GM23338 (cell line): ENCODE data around the gene ACTL6B. TPM values are rescaled to one million over a fixed set of nuclear protein-coding genes. Genes with fewer than 3 reads are reported as not detected.

Experiments
- ATAC-seq: fragments of 200-7000 bp; cut with Tn5 transposase; 3 replicates; pipeline ENCODE4 v1.9.1; 2020
- DNase-seq: peaks from one replicate; pipeline ENCODE4 v3.0.0-alpha.2; 2015; ENCODE audit warnings: low spot score
- H2AFZ ChIP-seq: fragments of 200-600 bp; sonication (generic); 2 replicates; pipeline ENCODE4 v1.8.0; 2016; ENCODE audit warnings: antibody characterized with exemption, mild to moderate bottlenecking, moderate library complexity
- H3F3A ChIP-seq: fragments of 200-600 bp; sonication (generic); replicated peaks from 2 replicates; pipeline ENCODE4 v1.8.0; 2017; ENCODE audit warnings: antibody characterized with exemption, mixed run types, low read depth
- H3K27ac ChIP-seq: fragments of 200-600 bp; sonication (generic); 2 replicates; pipeline ENCODE4 v1.6.1; 2016; ENCODE audit warnings: low read depth
- H3K27me3 ChIP-seq: fragments of 200-600 bp; sonication (generic); 2 replicates; pipeline ENCODE4 v1.8.0; 2016; ENCODE audit warnings: mild to moderate bottlenecking, mixed run types, moderate library complexity; ENCODE audit not compliant: insufficient read depth
- H3K36me3 ChIP-seq: fragments of 200-600 bp; sonication (generic); 2 replicates; pipeline ENCODE4 v1.8.0; 2016; ENCODE audit warnings: mild to moderate bottlenecking; ENCODE audit not compliant: insufficient read depth
- H3K4me1 ChIP-seq: fragments of 200-600 bp; sonication (generic); 2 replicates; pipeline ENCODE4 v1.8.0; 2016; ENCODE audit warnings: mild to moderate bottlenecking, moderate library complexity; ENCODE audit not compliant: insufficient read depth
- H3K4me2 ChIP-seq: fragments of 200-600 bp; sonication (generic); 2 replicates; pipeline ENCODE4 v1.7.1; 2017; ENCODE audit warnings: mixed run types
- H3K4me3 ChIP-seq: fragments of 200-600 bp; sonication (generic); 2 replicates; pipeline ENCODE4 v1.6.1; 2016; ENCODE audit warnings: mixed run types
- H3K79me2 ChIP-seq: fragments of 200-600 bp; sonication (generic); replicated peaks from 2 replicates; pipeline ENCODE4 v1.8.0; 2017; ENCODE audit warnings: mild to moderate bottlenecking; ENCODE audit not compliant: insufficient read depth
- H3K9me2 ChIP-seq: fragments of 200-600 bp; sonication (generic); 2 replicates; pipeline ENCODE4 v1.8.0; 2017; ENCODE audit not compliant: insufficient read depth
- H4K20me1 ChIP-seq: fragments of 200-600 bp; sonication (generic); replicated peaks from 2 replicates; pipeline ENCODE4 v1.8.0; 2017; ENCODE audit warnings: mild to moderate bottlenecking; ENCODE audit not compliant: insufficient read depth
- H3K27ac Mint-ChIP-seq: 2 replicates; pipeline ENCODE4 v1.8.0; 2020; ENCODE audit warnings: inconsistent platforms, mild to moderate bottlenecking, moderate library complexity, mixed read lengths
- H3K27me3 Mint-ChIP-seq: 3 replicates; pipeline ENCODE4 v1.8.0; 2022; ENCODE audit warnings: low read depth, mild to moderate bottlenecking, moderate library complexity, mixed read lengths, inconsistent platforms; ENCODE audit not compliant: insufficient read depth, poor library complexity
- H3K36me3 Mint-ChIP-seq: 3 replicates; pipeline ENCODE4 v1.8.0; 2021; ENCODE audit warnings: low read depth, mild to moderate bottlenecking, inconsistent platforms, moderate library complexity, mixed read lengths
- H3K4me1 Mint-ChIP-seq: 3 replicates; pipeline ENCODE4 v1.8.0; 2020; ENCODE audit warnings: mild to moderate bottlenecking, inconsistent platforms, mixed read lengths
- H3K4me3 Mint-ChIP-seq: 3 replicates; pipeline ENCODE4 v1.8.0; 2021; ENCODE audit warnings: moderate library complexity, mild to moderate bottlenecking, inconsistent platforms, mixed read lengths
- H3K9me3 Mint-ChIP-seq: 3 replicates; pipeline ENCODE4 v1.8.0; 2020; ENCODE audit warnings: moderate library complexity, mild to moderate bottlenecking, inconsistent platforms, mixed read lengths
- EZH2phosphoT487 ChIP-seq: fragments of 200-600 bp; sonication (generic); IDR thresholded peaks from one replicate; pipeline ENCODE4 v1.8.1; 2018; ENCODE audit warnings: antibody characterized with exemption; ENCODE audit not compliant: unreplicated experiment
- JUNB ChIP-seq: IDR thresholded peaks from one replicate; pipeline ENCODE4 v1.6.1; 2016; ENCODE audit warnings: antibody characterized with exemption; ENCODE audit not compliant: unreplicated experiment
- NANOG ChIP-seq: IDR thresholded peaks from 2 replicates; pipeline ENCODE4 v1.6.1; 2016; ENCODE audit warnings: antibody characterized with exemption, borderline replicate concordance
- REST ChIP-seq: IDR thresholded peaks from one replicate; pipeline ENCODE4 v1.6.1; 2018; ENCODE audit warnings: antibody characterized with exemption; ENCODE audit not compliant: unreplicated experiment
- ZNF114 ChIP-seq: fragments of 250-450 bp; sonication (Bioruptor Pico); IDR thresholded peaks from 2 replicates; pipeline ENCODE4 v1.5.0; 2020; ENCODE audit warnings: mild to moderate bottlenecking, moderate library complexity
- ZNF331 ChIP-seq: fragments of 250-450 bp; sonication (Bioruptor Pico); IDR thresholded peaks from 2 replicates; pipeline ENCODE4 v1.5.0; 2020; ENCODE audit warnings: low read depth, mild to moderate bottlenecking, moderate library complexity
- polyA plus RNA-seq: library from polyadenylated mRNA; unstranded; fragments of >200 nt; fragmentation: Nextera tagmentation; extraction: Ambion mirVana; gene quantifications from 2 replicates; pipeline ENCODE4 v1.2.1, GENCODE V29; 2016
- total RNA-seq: library from RNA; depleted of rRNA; stranded (reverse); fragments of >200 nt; shearing (Covaris generic); gene quantifications from 2 replicates; pipeline ENCODE4 v1.2.3, GENCODE V29; 2014
- TF ChIP-seq, protein P1 (sequence below): fragments of 250-450 bp; sonication (Bioruptor Pico); IDR thresholded peaks from 2 replicates; pipeline ENCODE4 v1.5.0; 2020; ENCODE audit warnings: mild to moderate bottlenecking, moderate library complexity

Gene ACTL6B
- total and polyA plus RNA-seq, 2 experiments from 2014 or later = 0.69 to 2.5 TPM

DNA sequence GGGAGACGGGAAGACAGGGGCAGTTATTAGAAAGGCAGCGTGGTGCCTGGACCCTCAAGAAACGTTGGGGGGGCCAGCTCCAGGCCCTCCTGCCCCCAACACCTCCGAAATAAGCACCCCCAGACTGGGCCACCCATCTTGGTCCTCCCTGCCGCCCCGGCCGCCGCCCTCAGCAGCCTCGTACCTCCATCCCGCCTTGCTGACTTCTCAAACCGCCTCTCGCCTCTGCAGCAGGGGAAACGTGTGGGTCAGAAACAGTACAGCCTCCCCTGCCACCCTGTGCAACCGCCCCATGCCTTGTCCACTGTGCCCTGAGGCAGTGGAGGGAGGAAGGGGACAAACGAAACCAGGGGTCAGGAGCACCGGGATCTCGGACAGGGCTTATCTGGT is 30.6 kb upstream of the ACTL6B start:
- Mint-ChIP-seq H3K4me1 (peaks cover 18% of the 10 kb centered on the region), H3K9me3 (no peaks in the 10 kb centered on the region), H3K27ac (no peak overlapping the region), H3K36me3 (peaks cover 66% of the 10 kb centered on the region), H3K27me3 (peaks cover 15% of the 10 kb centered on the region), H3K4me3 (no peak overlapping the region)
- Histone ChIP-seq H3F3A (peaks cover 16% of the 10 kb centered on the region; the same call in 1 of the 2 replicates), H3K27me3 (no peaks in the 10 kb centered on the region), H3K9me2 (no peaks in the 10 kb centered on the region), H3K4me3 (no peak overlapping the region), H3K4me1 (peaks cover 11% of the 10 kb centered on the region; the same call in 1 of the 2 replicates), H2AFZ (no peak overlapping the region), H4K20me1 (peaks cover 32% of the 10 kb centered on the region), H3K79me2 (peaks cover 41% of the 10 kb centered on the region), H3K4me2 (no peak overlapping the region), H3K36me3 (peaks cover 9% of the 10 kb centered on the region), H3K27ac (no peak overlapping the region)
- TF ChIP-seq, protein P1, sequence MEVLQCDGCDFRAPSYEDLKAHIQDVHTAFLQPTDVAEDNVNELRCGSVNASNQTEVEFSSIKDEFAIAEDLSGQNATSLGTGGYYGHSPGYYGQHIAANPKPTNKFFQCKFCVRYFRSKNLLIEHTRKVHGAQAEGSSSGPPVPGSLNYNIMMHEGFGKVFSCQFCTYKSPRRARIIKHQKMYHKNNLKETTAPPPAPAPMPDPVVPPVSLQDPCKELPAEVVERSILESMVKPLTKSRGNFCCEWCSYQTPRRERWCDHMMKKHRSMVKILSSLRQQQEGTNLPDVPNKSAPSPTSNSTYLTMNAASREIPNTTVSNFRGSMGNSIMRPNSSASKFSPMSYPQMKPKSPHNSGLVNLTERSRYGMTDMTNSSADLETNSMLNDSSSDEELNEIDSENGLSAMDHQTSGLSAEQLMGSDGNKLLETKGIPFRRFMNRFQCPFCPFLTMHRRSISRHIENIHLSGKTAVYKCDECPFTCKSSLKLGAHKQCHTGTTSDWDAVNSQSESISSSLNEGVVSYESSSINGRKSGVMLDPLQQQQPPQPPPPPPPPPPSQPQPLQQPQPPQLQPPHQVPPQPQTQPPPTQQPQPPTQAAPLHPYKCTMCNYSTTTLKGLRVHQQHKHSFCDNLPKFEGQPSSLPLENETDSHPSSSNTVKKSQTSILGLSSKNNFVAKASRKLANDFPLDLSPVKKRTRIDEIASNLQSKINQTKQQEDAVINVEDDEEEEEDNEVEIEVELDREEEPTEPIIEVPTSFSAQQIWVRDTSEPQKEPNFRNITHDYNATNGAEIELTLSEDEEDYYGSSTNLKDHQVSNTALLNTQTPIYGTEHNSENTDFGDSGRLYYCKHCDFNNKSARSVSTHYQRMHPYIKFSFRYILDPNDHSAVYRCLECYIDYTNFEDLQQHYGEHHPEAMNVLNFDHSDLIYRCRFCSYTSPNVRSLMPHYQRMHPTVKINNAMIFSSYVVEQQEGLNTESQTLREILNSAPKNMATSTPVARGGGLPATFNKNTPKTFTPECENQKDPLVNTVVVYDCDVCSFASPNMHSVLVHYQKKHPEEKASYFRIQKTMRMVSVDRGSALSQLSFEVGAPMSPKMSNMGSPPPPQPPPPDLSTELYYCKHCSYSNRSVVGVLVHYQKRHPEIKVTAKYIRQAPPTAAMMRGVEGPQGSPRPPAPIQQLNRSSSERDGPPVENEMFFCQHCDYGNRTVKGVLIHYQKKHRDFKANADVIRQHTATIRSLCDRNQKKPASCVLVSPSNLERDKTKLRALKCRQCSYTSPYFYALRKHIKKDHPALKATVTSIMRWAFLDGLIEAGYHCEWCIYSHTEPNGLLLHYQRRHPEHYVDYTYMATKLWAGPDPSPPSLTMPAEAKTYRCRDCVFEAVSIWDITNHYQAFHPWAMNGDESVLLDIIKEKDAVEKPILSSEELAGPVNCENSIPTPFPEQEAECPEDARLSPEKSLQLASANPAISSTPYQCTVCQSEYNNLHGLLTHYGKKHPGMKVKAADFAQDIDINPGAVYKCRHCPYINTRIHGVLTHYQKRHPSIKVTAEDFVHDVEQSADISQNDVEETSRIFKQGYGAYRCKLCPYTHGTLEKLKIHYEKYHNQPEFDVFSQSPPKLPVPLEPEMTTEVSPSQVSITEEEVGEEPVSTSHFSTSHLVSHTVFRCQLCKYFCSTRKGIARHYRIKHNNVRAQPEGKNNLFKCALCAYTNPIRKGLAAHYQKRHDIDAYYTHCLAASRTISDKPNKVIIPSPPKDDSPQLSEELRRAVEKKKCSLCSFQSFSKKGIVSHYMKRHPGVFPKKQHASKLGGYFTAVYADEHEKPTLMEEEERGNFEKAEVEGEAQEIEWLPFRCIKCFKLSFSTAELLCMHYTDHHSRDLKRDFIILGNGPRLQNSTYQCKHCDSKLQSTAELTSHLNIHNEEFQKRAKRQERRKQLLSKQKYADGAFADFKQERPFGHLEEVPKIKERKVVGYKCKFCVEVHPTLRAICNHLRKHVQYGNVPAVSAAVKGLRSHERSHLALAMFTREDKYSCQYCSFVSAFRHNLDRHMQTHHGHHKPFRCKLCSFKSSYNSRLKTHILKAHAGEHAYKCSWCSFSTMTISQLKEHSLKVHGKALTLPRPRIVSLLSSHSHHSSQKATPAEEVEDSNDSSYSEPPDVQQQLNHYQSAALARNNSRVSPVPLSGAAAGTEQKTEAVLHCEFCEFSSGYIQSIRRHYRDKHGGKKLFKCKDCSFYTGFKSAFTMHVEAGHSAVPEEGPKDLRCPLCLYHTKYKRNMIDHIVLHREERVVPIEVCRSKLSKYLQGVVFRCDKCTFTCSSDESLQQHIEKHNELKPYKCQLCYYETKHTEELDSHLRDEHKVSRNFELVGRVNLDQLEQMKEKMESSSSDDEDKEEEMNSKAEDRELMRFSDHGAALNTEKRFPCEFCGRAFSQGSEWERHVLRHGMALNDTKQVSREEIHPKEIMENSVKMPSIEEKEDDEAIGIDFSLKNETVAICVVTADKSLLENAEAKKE = no peak
- TF ChIP-seq ZNF331 (no peak), EZH2phosphoT487 (no peak), ZNF114 (CRISPR knock-in tag) (no peak), REST (no peak), NANOG (no peak), JUNB (no peak)
- no peak for ATAC-seq
- DNase-seq = no peak
